Ramos (cell line): ENCODE results near the gene INTS1.

Experiments used
- in situ Hi-C: fragments of 300-500 bp; cut with MboI; formaldehyde crosslinking; loops from one replicate; pipeline ENCODE4 v1.14.3; 2022; ENCODE audit warnings: low sequenced_read_pairs; ENCODE audit not compliant: unreplicated experiment

Gene INTS1

DNA sequence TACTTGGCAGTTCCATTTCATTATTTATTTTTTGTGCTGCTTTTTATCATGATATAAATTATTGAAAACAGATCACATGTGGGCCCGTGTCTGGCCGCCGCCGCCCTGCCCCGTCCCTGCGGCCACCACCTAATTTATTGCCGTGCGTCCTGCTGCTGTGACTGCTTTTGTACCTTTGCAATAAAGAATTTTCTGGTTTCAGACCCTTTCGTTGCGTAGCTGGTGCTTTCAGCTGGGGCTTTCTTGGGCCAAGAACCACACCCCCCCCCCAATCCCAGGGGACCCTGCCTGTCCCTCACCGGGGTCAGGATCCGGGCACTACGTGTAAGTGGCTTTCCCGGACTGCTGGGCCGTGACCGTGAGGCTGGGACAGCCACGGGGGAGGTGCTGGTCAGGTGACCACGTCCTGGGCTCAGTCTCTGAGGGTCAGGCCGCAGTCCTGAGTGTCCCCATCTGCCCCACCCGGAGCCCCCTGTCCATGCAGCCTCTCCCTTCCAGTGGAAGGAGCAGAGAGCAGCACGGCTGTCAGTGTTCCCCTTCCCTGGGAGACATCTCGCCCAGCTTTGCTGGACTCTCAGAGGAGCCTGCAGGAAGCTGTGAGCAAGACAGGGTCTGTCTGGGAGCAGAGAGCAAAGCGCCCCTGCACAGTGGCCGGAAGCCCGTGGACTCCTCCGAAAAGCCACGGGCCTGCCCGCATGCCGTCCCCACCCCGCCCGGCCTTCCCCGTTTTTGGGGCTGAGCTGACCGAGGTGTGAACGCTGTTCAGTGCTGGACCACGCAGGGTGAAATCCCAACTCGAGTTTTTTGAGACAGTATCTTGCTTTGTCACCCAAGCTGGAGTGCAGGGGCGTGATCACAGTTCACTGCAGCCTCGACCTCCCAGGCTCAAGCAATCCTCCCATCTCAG is 38.9 kb upstream of the INTS1 start:
- in situ Hi-C loops: loop anchor here (10.0 kb wide), 1 partner anchor 48 kb away; no protein-coding TSS in a partner anchor

DNA sequence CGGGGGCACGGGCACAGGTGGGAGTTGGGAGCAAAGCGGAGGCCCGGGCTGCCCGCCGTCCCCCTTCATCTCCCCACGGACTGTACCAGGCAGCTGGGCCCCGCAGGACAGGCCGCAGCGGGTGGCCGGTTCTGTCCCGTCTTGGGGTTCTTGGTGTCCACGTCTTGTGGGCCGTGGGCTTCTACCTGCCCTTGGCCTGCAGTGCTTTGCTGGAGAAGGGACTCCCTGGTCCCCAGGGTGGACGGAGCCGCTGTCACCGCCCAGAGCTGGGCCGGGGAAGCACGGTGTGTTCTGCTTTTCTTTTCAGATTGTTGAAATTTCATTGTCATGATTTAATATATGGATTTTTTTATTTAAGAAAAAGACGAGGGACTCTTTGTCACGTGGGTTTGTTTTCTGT is 38.1 kb upstream of the INTS1 start:
- in situ Hi-C loops: loop anchor here (10.0 kb wide), 1 partner anchor 48 kb away; no protein-coding TSS in a partner anchor

DNA sequence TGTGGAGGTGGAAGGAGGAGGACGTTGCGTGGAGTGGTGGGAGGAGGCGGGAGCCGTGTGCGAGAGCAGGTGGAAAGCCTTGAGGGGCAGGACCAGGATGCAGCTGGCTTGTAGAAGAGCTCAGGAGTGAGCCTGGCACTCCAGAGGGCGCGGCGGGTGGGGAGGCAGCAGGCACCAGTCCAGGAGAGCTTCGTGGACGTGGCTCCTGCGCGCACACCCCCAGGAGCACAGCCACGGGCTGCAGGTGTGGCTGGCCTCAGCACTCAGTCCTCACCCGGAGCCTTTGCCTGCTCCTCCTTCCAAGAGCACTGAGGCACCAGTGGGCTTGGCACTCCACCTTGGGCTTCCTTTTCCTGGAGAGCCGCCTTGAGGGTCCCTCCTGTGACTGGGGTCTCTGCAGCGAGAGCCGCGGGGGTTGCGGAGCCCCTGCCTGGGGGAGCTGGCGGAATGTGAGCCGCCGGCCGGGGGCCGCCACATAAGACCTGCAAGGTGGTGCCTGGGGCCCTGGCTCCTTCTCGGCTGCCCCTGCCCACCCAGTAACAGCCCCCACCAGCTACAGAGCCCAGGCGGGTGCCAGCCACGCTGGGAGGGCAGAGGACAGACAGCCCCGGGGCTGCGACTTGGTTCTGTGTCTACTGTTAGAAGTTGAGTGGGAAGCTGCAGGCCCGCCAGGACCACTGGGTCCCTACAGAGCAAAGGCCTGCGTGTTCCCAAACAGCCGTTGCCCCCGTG is 37.4 kb upstream of the INTS1 start:
- in situ Hi-C loops: loop anchor here (10.0 kb wide), 1 partner anchor 47 kb away; no protein-coding TSS in a partner anchor

DNA sequence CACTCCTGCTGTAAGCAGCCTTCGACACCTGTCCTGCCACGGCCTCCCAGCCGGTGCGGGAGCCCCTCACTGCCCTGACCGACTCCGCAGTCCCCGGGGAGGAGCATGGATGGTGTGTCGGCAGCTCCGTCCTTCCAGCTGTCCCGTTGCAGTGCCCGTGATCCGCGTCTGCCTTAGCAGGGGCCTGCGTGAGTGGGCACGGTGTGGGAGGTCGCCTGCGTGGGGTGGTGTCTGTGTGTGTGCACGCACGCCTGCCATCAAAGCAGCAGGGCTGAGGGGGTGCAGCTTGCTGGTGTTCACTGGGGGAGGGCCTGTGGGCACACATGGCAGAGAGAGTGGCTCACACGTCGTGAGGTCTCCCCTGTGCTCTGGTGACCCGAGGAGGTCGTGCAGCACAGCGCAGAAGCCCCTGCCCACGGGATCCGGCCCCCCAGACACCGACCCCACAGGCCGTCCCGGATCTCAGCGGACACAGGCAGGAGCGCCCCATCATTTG is 36.6 kb upstream of the INTS1 start:
- in situ Hi-C loops: loop anchor here (10.0 kb wide), 1 partner anchor 46 kb away; no protein-coding TSS in a partner anchor

DNA sequence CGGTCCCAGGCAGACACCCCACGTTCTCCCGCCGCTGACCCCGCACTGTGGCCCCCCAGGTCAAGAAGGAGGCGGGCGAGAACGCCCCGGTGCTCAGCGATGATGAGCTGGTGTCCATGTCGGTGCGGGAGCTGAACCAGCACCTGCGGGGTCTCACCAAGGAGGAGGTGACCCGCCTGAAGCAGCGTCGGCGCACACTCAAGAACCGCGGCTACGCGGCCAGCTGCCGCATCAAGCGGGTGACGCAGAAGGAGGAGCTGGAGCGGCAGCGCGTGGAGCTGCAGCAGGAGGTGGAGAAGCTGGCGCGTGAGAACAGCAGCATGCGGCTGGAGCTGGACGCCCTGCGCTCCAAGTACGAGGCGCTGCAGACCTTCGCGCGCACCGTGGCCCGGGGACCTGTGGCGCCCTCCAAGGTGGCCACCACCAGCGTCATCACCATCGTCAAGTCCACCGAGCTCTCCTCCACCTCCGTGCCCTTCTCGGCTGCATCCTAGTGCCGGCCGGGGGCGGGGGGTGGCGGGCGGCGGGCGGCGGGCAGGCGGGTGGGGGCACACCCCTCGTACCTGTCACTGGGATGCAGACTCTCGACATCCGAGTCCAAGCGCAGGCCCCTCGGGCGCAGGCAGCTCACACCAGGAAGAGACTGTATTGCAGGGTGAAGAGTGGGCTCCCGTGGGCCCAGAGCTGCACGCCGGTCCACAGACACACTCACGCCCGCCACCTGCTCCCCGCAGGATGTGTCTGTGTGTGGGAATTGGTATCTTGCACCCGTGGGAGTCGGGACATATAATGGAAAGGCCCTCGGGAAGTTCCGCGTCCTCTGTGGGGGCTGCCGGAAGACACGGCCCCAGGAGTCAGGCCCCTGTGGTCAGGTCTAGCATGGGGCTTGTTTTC is 35.9 kb upstream of the INTS1 start:
- in situ Hi-C loops: loop anchor here (10.0 kb wide), 1 partner anchor 45 kb away; no protein-coding TSS in a partner anchor

DNA sequence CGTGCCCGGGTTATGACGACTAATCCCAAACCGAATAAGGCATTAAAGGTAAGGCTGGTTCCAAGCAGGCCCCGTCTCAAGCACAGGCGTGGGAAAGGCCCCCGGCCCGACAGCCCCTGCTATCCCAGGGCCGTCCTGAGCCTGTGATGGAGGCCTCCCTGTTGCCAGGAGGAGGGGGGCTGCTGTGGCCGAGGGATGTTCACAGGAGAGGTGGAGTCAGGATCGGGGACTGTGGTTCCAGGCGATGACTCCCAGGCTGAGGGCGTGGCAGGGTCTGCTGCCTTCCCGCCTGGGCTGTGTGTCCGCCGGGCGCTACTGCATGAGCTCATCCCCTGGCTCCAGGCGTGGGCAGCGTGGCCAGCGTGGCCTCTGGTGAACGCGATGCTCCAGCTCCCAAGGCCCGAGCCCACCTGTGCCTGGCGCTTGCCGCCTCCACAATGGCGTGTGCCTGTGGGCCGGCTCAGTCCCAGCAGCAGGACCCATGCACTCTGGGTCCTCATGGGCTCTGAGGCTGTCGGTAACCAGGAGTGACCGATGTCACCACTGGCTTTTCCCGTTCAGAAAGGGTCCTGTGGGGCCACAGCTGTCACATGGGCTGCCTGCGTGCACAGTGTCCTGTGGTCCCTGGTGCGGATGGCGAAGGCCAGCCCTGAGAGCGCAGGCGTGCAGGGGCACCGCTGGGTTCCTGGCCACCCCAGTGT is 35.1 kb upstream of the INTS1 start:
- in situ Hi-C loops: no loop called here

DNA sequence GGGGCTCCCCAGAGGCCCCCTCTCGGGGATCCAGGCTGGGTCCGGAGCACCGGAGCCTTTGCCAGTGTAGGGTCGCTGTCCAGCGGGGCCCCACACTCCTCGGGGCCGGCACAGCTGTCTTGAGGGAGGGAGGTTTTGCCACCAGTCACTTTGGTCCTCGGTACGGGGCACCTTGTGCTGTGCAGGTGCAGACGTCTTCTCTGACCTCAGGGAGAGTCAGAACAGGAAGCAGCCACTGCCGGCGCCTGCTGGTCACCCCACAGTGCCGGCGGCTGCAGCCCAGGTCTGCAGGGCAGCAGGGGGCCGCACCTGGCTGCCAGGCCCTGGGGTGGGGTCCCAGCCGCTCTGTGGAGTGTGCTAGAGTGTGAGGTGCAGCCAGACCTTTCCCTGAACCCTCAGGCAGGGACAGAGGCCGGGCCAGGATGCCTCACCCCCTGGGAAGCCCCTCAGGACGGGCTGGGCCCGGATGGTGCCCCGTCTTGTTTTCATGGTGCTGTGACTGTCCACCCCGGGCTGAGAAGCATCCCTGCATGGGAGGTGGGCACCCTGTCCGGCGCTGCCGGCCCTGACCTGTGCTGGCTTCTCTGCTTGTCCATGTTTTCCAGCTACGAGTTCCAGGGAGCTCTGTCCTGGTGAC is 34.5 kb upstream of the INTS1 start:
- in situ Hi-C loops: no loop called here

DNA sequence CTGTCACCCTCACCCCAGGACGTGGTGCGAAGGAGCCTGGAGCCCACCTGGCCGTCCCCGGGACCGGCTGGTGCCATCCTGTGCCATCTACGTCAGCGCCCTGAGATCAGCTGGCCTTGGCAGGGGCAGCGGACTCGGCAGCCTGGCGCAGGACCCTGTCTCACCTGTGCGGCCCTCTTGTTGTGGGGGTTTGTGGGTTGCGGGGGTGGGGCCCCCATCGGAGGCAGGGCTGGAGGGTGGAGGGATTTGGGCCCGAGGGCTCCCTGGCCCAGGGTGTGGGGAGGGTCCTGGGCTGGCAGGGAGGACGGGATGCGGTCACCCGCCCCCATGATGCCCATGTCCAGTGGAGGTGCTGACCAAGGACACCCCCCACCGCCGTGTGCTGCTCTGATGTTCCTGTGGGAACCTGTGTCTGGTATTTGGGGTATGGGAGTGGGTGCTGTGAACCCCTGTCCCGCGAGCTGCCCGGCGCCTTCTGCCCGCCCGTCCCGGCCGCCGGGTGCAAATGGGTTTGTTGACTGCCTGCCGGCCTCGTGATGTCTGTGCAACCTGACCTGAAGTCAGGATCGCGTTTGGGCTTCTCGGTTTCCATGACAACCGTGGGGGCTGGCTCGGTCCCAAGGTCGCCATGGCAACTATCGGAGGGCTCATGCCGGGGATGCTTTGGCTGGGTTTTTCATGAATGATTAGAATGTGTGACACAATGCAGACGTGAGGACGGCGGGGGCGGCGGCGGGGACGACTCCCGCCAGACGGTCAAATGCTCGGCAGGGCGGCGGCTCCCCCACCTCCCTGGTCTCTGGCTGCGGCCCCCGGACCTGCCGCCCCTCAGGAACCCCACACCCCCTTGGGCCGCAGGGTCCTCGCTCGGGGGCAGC is 33.6 kb upstream of the INTS1 start:
- in situ Hi-C loops: no loop called here

DNA sequence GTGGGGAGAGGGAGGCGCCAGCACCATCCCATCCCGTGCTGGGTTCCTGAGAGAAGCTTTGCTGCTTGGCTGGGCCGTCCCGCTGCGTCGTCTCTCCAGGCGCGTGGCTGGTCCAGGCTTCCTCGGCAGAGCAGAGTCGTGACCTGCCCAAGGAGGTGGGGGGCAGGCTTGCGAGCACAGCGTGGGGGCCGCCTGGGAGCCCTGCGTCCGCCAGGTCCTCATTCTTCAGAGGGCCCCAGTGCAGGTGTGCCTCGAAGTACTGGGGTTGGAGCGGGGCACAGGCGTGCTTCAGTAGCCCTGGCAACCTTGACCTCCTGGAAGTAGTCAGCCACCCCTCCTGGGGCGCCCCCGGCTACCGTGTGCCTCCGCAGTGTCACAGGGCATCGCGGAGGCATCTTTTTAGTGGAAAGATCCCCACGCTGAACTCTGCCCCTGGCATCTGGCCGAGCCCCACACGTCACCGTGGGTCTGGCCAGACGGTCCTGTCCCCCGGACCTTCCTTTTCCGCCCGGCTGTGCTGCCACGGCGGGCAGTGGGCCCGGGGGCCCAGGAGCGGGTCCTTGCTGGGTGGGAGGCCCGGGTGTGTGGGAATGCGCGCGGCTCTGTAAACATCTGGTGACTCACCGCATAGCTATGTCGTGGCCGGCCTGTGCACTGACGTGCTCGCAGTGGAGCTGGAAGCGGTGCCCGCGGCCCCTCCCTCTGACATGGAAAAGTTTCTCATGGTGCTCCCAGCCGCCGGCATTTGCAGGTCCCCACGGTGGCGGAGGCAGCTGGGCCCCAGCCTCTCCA is 32.8 kb upstream of the INTS1 start:
- in situ Hi-C loops: no loop called here

DNA sequence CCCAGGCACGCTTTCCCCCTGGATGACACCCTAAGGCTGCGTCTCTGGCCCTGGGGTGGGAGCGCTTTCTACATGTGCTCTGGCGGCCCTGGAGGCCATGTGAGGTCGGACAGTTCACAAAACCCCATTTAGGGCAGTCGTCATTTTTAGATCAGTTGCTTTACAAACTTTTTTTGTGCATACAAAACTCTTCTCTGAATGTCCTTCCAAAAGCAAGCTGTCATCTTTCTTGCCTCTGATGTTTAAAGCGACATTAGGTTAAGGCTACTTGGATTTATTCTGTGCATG is 32.2 kb upstream of the INTS1 start:
- in situ Hi-C loops: no loop called here

DNA sequence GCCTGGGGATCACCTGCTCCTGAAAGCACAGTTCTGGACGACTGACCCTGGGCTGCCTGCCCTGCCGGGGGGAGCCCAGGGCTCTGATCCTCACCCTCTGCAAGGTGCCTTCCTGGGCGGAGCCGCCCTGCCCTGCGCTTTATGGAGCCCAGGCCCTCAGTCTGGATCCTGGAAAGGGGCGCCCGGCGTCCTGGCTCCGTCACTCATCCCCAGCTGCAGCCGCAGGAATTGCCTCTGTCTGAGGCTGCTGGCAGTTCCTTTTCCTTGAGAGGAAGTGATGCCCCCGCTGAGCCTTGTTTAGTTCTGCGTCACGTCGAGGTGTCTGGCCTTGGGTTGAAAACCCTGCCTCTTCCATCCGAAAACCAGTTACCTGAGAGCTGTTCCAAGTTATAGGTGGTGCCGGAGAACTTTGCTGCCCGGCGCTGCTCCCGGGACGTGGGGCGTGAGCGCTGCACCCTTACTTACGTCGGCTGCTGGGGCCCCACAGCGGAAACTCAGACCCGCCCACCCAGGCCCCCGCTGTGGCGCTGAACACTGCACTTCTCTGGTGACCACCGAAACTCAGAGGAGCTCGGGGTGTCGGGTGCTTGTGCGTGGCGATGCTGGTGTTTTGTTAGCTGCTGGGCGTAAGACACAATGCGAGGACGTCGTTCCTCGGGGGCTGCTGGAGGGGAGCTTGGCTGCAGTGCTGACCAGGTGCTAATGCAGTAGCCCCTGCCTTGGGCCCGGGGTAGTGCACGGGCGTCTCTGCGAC is 31.7 kb upstream of the INTS1 start:
- in situ Hi-C loops: no loop called here

DNA sequence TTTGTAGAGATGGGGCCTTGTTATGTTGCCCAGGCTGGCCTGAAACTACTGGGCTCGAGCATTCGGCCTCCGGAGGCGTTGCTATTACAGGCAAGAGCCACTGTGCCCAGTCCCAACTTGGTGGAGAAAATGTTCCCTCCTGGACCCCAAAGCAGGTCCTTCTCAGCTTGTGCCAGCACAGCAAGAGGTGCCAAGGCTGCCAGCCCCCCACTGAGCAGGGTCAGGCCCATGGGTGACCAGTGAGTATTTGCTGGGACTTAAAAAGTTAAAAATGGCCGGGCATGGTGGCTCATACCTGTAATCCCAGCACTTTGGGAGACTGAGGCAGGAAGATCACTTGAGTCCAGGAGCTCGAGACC is 30.9 kb upstream of the INTS1 start:
- in situ Hi-C loops: no loop called here

DNA sequence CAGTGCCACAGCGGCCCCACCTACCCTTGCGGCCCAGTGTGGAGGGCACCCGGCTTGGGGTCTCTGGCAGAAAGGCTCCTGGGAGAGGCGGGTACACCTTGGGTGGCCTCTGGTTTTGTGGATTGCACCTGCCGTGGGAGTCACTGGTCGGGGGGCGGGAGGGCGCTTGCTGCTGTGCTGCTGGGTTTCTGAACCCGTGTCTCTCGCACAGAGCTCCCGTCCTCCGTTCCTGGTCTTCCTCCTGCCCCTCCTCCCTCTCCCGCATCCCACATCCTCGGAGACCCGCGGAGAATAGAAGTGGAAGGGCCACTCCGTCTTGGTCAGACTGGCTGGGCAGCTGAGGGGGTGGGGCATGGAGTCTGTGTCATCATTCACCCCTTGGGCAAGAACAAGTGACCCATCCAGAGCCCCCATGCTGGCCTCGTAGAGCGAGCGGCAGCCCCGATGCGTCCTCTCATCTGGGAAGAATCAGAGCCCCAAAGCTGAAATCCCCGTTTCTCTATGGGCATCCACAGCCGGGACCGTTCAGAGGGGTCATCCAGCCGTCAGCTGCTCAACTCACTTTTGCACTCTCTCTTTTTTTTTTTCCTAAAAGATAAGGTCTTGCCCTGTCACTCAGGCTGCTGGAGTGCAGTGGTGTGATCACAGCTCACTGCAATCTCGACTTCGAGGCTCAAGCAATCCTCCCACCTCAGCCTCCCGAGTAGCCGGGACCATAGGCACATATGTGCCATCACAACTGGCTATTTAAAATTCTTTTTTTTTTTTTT is 30.3 kb upstream of the INTS1 start:
- in situ Hi-C loops: no loop called here

DNA sequence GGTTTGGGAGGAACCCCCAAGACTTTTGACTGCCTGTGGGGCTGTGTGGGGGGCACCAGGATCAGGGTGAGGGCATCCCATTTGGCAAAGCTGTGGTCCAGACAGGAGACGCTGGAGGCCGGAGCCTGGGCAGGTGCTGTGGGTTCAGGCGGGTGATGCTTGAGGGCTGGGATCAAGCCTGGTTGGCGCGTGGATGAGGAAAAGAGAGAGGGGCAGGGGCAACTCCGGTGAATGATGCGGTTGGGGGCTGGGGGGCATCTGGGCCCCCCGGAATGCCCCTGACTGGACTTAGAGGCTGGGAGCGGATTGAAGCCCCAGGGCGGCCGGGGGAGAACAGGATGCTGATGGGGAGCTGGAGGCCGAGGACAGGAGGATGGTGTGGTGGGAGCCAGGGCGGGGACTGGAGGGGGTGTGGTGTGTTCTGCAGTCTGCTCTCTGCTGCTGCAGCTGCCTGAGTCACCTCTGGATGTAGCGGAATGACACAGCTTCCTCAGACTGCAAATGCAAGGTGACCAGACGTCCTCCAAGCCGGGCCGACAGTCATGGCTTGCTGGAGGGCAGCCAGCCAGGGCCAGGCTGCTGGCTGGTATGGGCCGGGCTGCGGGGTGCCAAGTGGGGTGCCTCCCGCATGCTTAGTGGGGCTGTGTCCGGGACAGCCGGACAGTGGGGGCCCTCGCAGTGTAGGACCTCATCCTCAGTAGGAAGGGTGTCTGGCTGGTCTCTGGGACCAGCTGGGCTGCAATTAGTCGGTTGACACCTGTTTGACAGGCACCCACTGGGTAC is 29.5 kb upstream of the INTS1 start:
- in situ Hi-C loops: no loop called here

DNA sequence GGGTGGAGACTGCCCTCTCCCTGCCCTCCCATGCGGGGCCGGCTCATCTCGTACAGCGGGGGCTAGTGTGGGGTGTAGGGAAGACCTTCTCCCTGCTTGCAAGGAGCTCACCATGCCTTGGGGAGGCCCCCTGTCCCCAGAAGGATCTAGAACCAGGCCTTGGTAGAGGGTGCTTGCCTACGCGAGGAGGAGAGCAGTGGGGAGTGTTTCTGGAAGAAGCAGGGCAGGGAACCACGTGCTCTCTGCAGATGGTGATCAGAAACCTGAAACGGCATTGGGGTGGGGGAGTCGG is 29.0 kb upstream of the INTS1 start:
- in situ Hi-C loops: no loop called here
